Mesenchymal stem cell (in vitro differentiated cells and primary cell): ENCODE measurements around the gene FOXP1.

ENCODE experiments used
- DNase-seq: peaks from one replicate; pipeline ENCODE4 v3.0.0-alpha.2; 2013
- H2AFZ ChIP-seq: one replicate; pipeline ENCODE4 v1.6.1; 2013; ENCODE audit warnings: low read depth, mild to moderate bottlenecking, control low read depth, inconsistent platforms, low read length, moderate library complexity
- H2AK5ac ChIP-seq: 2 replicates; pipeline ENCODE4 v1.6.1; 2013; ENCODE audit warnings: low read length, moderate library complexity, mild to moderate bottlenecking, inconsistent platforms; ENCODE audit not compliant: severe bottlenecking
- H2BK120ac ChIP-seq: one replicate; pipeline ENCODE4 v1.6.1; 2013; ENCODE audit warnings: low read depth, mild to moderate bottlenecking, inconsistent platforms, low read length, moderate library complexity
- H2BK12ac ChIP-seq, 2 experiments: one replicate each; pipeline ENCODE4 v1.6.1; 2013; ENCODE audit warnings: inconsistent platforms in 2 of 2, low read length in 2 of 2, mild to moderate bottlenecking in 2 of 2, moderate library complexity in 2 of 2, control low read depth in 1 of 2
- H2BK15ac ChIP-seq: one replicate; pipeline ENCODE4 v1.6.1; 2013; ENCODE audit warnings: mild to moderate bottlenecking, low read depth, inconsistent platforms; ENCODE audit not compliant: poor library complexity, severe bottlenecking
- H2BK5ac ChIP-seq: 2 replicates; pipeline ENCODE4 v1.6.1; 2013; ENCODE audit warnings: low read depth, mild to moderate bottlenecking, low read length, control low read depth, inconsistent platforms; ENCODE audit not compliant: poor library complexity, severe bottlenecking
- H3K14ac ChIP-seq, 2 experiments: one replicate each; pipeline ENCODE4 v1.6.1; 2013; ENCODE audit warnings: inconsistent platforms in 2 of 2, low read length in 2 of 2, control low read depth in 1 of 2, mild to moderate bottlenecking in 1 of 2, moderate library complexity in 1 of 2
- H3K18ac ChIP-seq, 2 experiments: one replicate each; pipeline ENCODE4 v1.6.1; 2013; ENCODE audit warnings: inconsistent platforms in 2 of 2, low read length in 2 of 2, control low read depth in 1 of 2, low read depth in 1 of 2, mild to moderate bottlenecking in 1 of 2
- H3K23ac ChIP-seq, 2 experiments: one replicate each; pipeline ENCODE4 v1.6.1; 2013; ENCODE audit warnings: inconsistent platforms in 2 of 2, low read length in 2 of 2, mild to moderate bottlenecking in 2 of 2, moderate library complexity in 2 of 2, control low read depth in 1 of 2
- H3K27ac ChIP-seq: 2 replicates; pipeline ENCODE4 v1.5.1; 2013; ENCODE audit warnings: mild to moderate bottlenecking, moderate library complexity, low read length, control low read depth, inconsistent platforms; ENCODE audit not compliant: poor library complexity, severe bottlenecking
- H3K27me3 ChIP-seq, 2 experiments: 2 replicates each; pipeline versions ENCODE4 v1.6.1 to v1.7.0; 2013; ENCODE audit warnings: low read length in 2 of 2, mild to moderate bottlenecking in 2 of 2, moderate library complexity in 2 of 2, control low read depth in 1 of 2, inconsistent platforms in 1 of 2; ENCODE audit not compliant: control insufficient read depth in 1 of 2, insufficient read depth in 1 of 2
- H3K36me3 ChIP-seq, 2 experiments: 2 replicates each; pipeline versions ENCODE4 v1.6.1 to v1.7.0; 2013; ENCODE audit warnings: low read length in 2 of 2, control low read depth in 1 of 2, inconsistent platforms in 1 of 2, low read depth in 1 of 2, mild to moderate bottlenecking in 1 of 2; ENCODE audit not compliant: insufficient read depth in 2 of 2, control insufficient read depth in 1 of 2
- H3K4ac ChIP-seq, 2 experiments: one replicate each; pipeline ENCODE4 v1.6.1; 2013; ENCODE audit warnings: inconsistent platforms in 2 of 2, low read length in 2 of 2, mild to moderate bottlenecking in 2 of 2, moderate library complexity in 2 of 2, control low read depth in 1 of 2, low read depth in 1 of 2
- H3K4me1 ChIP-seq: 2 replicates; pipeline ENCODE4 v1.6.1; 2013; ENCODE audit warnings: low read depth, low read length, control low read depth; ENCODE audit not compliant: control insufficient read depth, insufficient read depth
- H3K4me2 ChIP-seq: 2 replicates; pipeline ENCODE4 v1.6.1; 2013; ENCODE audit warnings: low read length, mild to moderate bottlenecking, inconsistent platforms; ENCODE audit not compliant: poor library complexity, severe bottlenecking
- H3K4me3 ChIP-seq, 2 experiments: 2 replicates each; pipeline versions ENCODE4 v1.5.1 to v1.7.0; 2013; ENCODE audit warnings: low read length in 2 of 2, mild to moderate bottlenecking in 2 of 2, control low read depth in 1 of 2, low read depth in 1 of 2; ENCODE audit not compliant: insufficient read depth in 1 of 2
- H3K79me1 ChIP-seq: replicated peaks from 2 replicates; pipeline ENCODE4 v1.6.1; 2013; ENCODE audit warnings: mild to moderate bottlenecking, control low read depth, low read length, inconsistent platforms; ENCODE audit not compliant: poor library complexity, severe bottlenecking
- H3K9ac ChIP-seq: 2 replicates; pipeline ENCODE4 v1.7.0; 2013; ENCODE audit warnings: mild to moderate bottlenecking, low read length, moderate library complexity
- H3K9me3 ChIP-seq: 2 replicates; pipeline ENCODE4 v1.7.0; 2013; ENCODE audit warnings: mild to moderate bottlenecking, low read length; ENCODE audit not compliant: control insufficient read depth
- H4K8ac ChIP-seq: one replicate; pipeline ENCODE4 v1.6.1; 2013; ENCODE audit warnings: inconsistent platforms, mild to moderate bottlenecking, low read length, moderate library complexity
- H4K91ac ChIP-seq: one replicate; pipeline ENCODE4 v1.6.1; 2013; ENCODE audit warnings: mild to moderate bottlenecking, low read length, inconsistent platforms
- WGBS: methylation state at CpG from one replicate; pipeline ENCODE4 v1.1.7; 2013; ENCODE audit warnings: mixed read lengths; 5-methylcytosine and 5-hydroxymethylcytosine counted together

Gene FOXP1

GRCh38 chr3:71225002-71225684 is 358.4 kb downstream of the FOXP1 start:
- Histone ChIP-seq H2AK5ac (no peak overlapping the region), H3K23ac (no peak overlapping the region), H3K4me2 (no peak overlapping the region), H2BK120ac (no peak overlapping the region), H3K36me3 (peaks cover 0 to 13% of the 10 kb centered on the region in 2 experiments), H3K79me1 (peaks cover 48% of the 10 kb centered on the region), H3K9ac (peak overlapping the region; percentile 69), H3K27ac (no peak overlapping the region), H4K8ac (no peak overlapping the region), H2BK15ac (no peak overlapping the region), H3K18ac (no peak overlapping the region), H4K91ac (no peak overlapping the region), H3K4ac (no peak overlapping the region), H3K27me3 (no peaks in the 10 kb centered on the region), H2AFZ (no peak overlapping the region), H3K4me3 (peak overlapping the region in 1 of 2 experiments; percentile 47), H3K9me3 (no peaks in the 10 kb centered on the region), H2BK12ac (no peak overlapping the region), H3K14ac (no peak overlapping the region), H3K4me1 (peaks cover 2% of the 10 kb centered on the region), H2BK5ac (no peak overlapping the region)
- DNase-seq = no peak
- WGBS = 90% methylated on average over 6 of the region's 7 CpGs

GRCh38 chr3:71219744-71220638 is 363.5 kb downstream of the FOXP1 start:
- no peak overlapping the region for H2BK120ac ChIP-seq
- no peak overlapping the region for H3K9ac ChIP-seq
- no peak overlapping the region for H3K4ac ChIP-seq
- H3K18ac ChIP-seq = no peak overlapping the region
- no peaks in the 10 kb centered on the region for H3K9me3 ChIP-seq
- H2BK15ac ChIP-seq = no peak overlapping the region
- no peak overlapping the region for H3K4me3 ChIP-seq
- no peak overlapping the region for H3K27ac ChIP-seq
- H3K27me3 ChIP-seq = no peaks in the 10 kb centered on the region
- no peak overlapping the region for H2AK5ac ChIP-seq
- H2BK12ac ChIP-seq = no peak overlapping the region
- no peak overlapping the region for H4K8ac ChIP-seq
- H2AFZ ChIP-seq = no peak overlapping the region
- H3K4me2 ChIP-seq = no peak overlapping the region
- no peak overlapping the region for H3K23ac ChIP-seq
- 92% methylated on average over 6 of the region's 7 CpGs for WGBS
- no peak overlapping the region for H2BK5ac ChIP-seq
- H4K91ac ChIP-seq = no peak overlapping the region
- peaks cover 50% of the 10 kb centered on the region for H3K79me1 ChIP-seq
- no peak overlapping the region for H3K14ac ChIP-seq
- no peak for DNase-seq
- peaks cover 0 to 17% of the 10 kb centered on the region in 2 experiments for H3K36me3 ChIP-seq
- H3K4me1 ChIP-seq = peaks cover 2% of the 10 kb centered on the region

GRCh38 chr3:71218508-71218907 is 365.0 kb downstream of the FOXP1 start:
- Histone ChIP-seq H3K14ac (no peak overlapping the region), H3K9ac (no peak overlapping the region), H3K27me3 (no peaks in the 10 kb centered on the region), H3K4me3 (no peak overlapping the region), H3K9me3 (no peaks in the 10 kb centered on the region), H2BK5ac (no peak overlapping the region), H3K18ac (no peak overlapping the region), H2BK15ac (no peak overlapping the region), H2AFZ (no peak overlapping the region), H3K79me1 (peaks cover 50% of the 10 kb centered on the region), H2BK120ac (no peak overlapping the region), H3K27ac (no peak overlapping the region), H2AK5ac (no peak overlapping the region), H3K4me2 (no peak overlapping the region), H4K91ac (no peak overlapping the region), H3K23ac (no peak overlapping the region), H3K36me3 (peaks cover 0 to 22% of the 10 kb centered on the region in 2 experiments), H3K4me1 (peaks cover 2% of the 10 kb centered on the region), H3K4ac (no peak overlapping the region), H2BK12ac (no peak overlapping the region), H4K8ac (no peak overlapping the region)
- DNase-seq = no peak
- 89% methylated on average over 5 of the region's 5 CpGs for WGBS

- Histone ChIP-seq H2BK15ac (no peak overlapping the region), H3K4me1 (peaks cover 2% of the 10 kb centered on the region), H3K36me3 (peaks cover 0 to 22% of the 10 kb centered on the region in 2 experiments), H3K27me3 (no peaks in the 10 kb centered on the region), H3K14ac (no peak overlapping the region), H3K79me1 (peaks cover 48% of the 10 kb centered on the region), H2AFZ (no peak overlapping the region), H2BK12ac (no peak overlapping the region), H3K9ac (no peak overlapping the region), H3K4me2 (no peak overlapping the region), H3K9me3 (no peaks in the 10 kb centered on the region), H3K18ac (no peak overlapping the region), H4K91ac (no peak overlapping the region), H4K8ac (no peak overlapping the region), H3K23ac (no peak overlapping the region), H3K27ac (no peak overlapping the region), H3K4ac (no peak overlapping the region), H2BK120ac (no peak overlapping the region), H2AK5ac (no peak overlapping the region), H2BK5ac (no peak overlapping the region), H3K4me3 (no peak overlapping the region)
- DNase-seq = no peak
- 89% methylated on average over 6 of the region's 8 CpGs for WGBS
These were observed 365.8 kb downstream of the FOXP1 start for GRCh38 chr3:71217640-71218222.
